SK-N-SH treated with all-trans-retinoic acid at 6 μM for 48 hours (cell line): ENCODE results near the gene CYP39A1.

Source experiments
- ATAC-seq: fragments of 200-7000 bp; cut with Tn5 transposase; 3 replicates; pipeline ENCODE4 v1.9.1; 2020; ENCODE audit warnings: mild to moderate bottlenecking, moderate library complexity
- BACH2 ChIP-seq: fragments of 250-450 bp; sonication (Bioruptor Pico); IDR thresholded peaks from 2 replicates; pipeline ENCODE4 v1.9.0; 2021; ENCODE audit warnings: mild to moderate bottlenecking, borderline replicate concordance
- CSDC2 ChIP-seq: fragments of 250-450 bp; sonication (Bioruptor Pico); IDR thresholded peaks from 2 replicates; pipeline ENCODE4 v1.5.0; 2020; ENCODE audit warnings: mild to moderate bottlenecking, moderate library complexity
- CSRNP3 ChIP-seq: fragments of 250-450 bp; sonication (Bioruptor Pico); IDR thresholded peaks from 2 replicates; pipeline ENCODE4 v1.5.1; 2021; ENCODE audit warnings: mild to moderate bottlenecking, moderate library complexity
- ESRRG ChIP-seq: fragments of 250-450 bp; sonication (Bioruptor Pico); IDR thresholded peaks from 2 replicates; pipeline ENCODE4 v1.6.1; 2021; ENCODE audit warnings: mild to moderate bottlenecking
- GLIS3 ChIP-seq: fragments of 250-450 bp; sonication (Bioruptor Pico); IDR thresholded peaks from 2 replicates; pipeline ENCODE4 v1.5.0; 2020; ENCODE audit warnings: mild to moderate bottlenecking, moderate library complexity
- ISL1 ChIP-seq: fragments of 250-450 bp; sonication (Bioruptor Pico); IDR thresholded peaks from 2 replicates; pipeline ENCODE4 v2.1.2; 2022; ENCODE audit warnings: mild to moderate bottlenecking, moderate library complexity
- OSR1 ChIP-seq: fragments of 250-450 bp; sonication (Bioruptor Pico); IDR thresholded peaks from 2 replicates; pipeline ENCODE4 v1.8.0; 2022; ENCODE audit warnings: moderate library complexity, mild to moderate bottlenecking, inconsistent platforms
- PATZ1 ChIP-seq: fragments of 250-450 bp; sonication (Bioruptor Pico); IDR thresholded peaks from 2 replicates; pipeline ENCODE4 v1.8.0; 2020; ENCODE audit warnings: mild to moderate bottlenecking, moderate library complexity, borderline replicate concordance
- POU6F1 ChIP-seq: fragments of 250-450 bp; sonication (Bioruptor Pico); IDR thresholded peaks from 2 replicates; pipeline ENCODE4 v1.8.0; 2021; ENCODE audit warnings: low read depth, mild to moderate bottlenecking, moderate library complexity, borderline replicate concordance
- PPARA ChIP-seq: fragments of 250-450 bp; sonication (Bioruptor Pico); IDR thresholded peaks from 2 replicates; pipeline ENCODE4 v1.5.0; 2020; ENCODE audit warnings: mild to moderate bottlenecking, borderline replicate concordance
- RARB ChIP-seq: fragments of 250-450 bp; sonication (Bioruptor Pico); IDR thresholded peaks from 2 replicates; pipeline ENCODE4 v1.8.0; 2021; ENCODE audit warnings: mild to moderate bottlenecking, moderate library complexity
- SNAI2 ChIP-seq: fragments of 250-450 bp; sonication (Bioruptor Pico); IDR thresholded peaks from 2 replicates; pipeline ENCODE4 v1.5.0; 2020; ENCODE audit warnings: mild to moderate bottlenecking, moderate library complexity
- TCF4 ChIP-seq: fragments of 250-450 bp; sonication (Bioruptor Pico); IDR thresholded peaks from 2 replicates; pipeline ENCODE4 v1.8.0; 2021; ENCODE audit warnings: mild to moderate bottlenecking, moderate library complexity, borderline replicate concordance
- TOX ChIP-seq: fragments of 250-450 bp; sonication (Bioruptor Pico); IDR thresholded peaks from 2 replicates; pipeline ENCODE4 v1.8.0; 2021; ENCODE audit warnings: mild to moderate bottlenecking, moderate library complexity, borderline replicate concordance
- ZC3H10 ChIP-seq: fragments of 250-450 bp; sonication (Bioruptor Pico); IDR thresholded peaks from 2 replicates; pipeline ENCODE4 v1.5.1; 2021; ENCODE audit warnings: mild to moderate bottlenecking, moderate library complexity
- ZFP3 ChIP-seq: fragments of 250-450 bp; sonication (Bioruptor Pico); IDR thresholded peaks from 2 replicates; pipeline ENCODE4 v1.5.0; 2020; ENCODE audit warnings: mild to moderate bottlenecking, moderate library complexity
- ZFP30 ChIP-seq: fragments of 450-650 bp; formaldehyde crosslinking; IDR thresholded peaks from 2 replicates; pipeline ENCODE4 v1.5.0; 2022; ENCODE audit warnings: mild to moderate bottlenecking, moderate library complexity
- ZNF565 ChIP-seq: fragments of 450-650 bp; formaldehyde crosslinking; conservative IDR thresholded peaks from 2 replicates; pipeline ENCODE4 v1.5.0; 2020; ENCODE audit warnings: low read depth, mild to moderate bottlenecking, moderate library complexity
- ZNF70 ChIP-seq: fragments of 450-650 bp; formaldehyde crosslinking; IDR thresholded peaks from 2 replicates; pipeline ENCODE4 v1.5.0; 2020; ENCODE audit warnings: mild to moderate bottlenecking, moderate library complexity
- ZNF8 ChIP-seq: fragments of 450-650 bp; formaldehyde crosslinking; IDR thresholded peaks from 2 replicates; pipeline ENCODE4 v1.5.0; 2020; ENCODE audit warnings: mild to moderate bottlenecking, moderate library complexity
- TF ChIP-seq, protein P1 (sequence below): fragments of 250-450 bp; sonication (Bioruptor Pico); IDR thresholded peaks from 2 replicates; pipeline ENCODE4 v1.5.1; 2020; ENCODE audit warnings: low read depth, mild to moderate bottlenecking, moderate library complexity
- TF ChIP-seq, protein P2 (sequence below): fragments of 250-450 bp; sonication (Bioruptor Pico); IDR thresholded peaks from 2 replicates; pipeline ENCODE4 v1.5.0; 2020; ENCODE audit warnings: mild to moderate bottlenecking, moderate library complexity

CYP39A1 gene

GRCh38 chr6:46676604-46677313, 24.1 kb upstream of the CYP39A1 start (continued):
- TF ChIP-seq, protein P1, sequence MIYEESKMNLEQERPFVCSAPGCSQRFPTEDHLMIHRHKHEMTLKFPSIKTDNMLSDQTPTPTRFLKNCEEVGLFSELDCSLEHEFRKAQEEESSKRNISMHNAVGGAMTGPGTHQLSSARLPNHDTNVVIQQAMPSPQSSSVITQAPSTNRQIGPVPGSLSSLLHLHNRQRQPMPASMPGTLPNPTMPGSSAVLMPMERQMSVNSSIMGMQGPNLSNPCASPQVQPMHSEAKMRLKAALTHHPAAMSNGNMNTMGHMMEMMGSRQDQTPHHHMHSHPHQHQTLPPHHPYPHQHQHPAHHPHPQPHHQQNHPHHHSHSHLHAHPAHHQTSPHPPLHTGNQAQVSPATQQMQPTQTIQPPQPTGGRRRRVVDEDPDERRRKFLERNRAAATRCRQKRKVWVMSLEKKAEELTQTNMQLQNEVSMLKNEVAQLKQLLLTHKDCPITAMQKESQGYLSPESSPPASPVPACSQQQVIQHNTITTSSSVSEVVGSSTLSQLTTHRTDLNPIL, result no peak
- TF ChIP-seq ZNF8 (CRISPR knock-in tag) (no peak), ZFP30 (CRISPR knock-in tag) (no peak), ESRRG (no peak), PPARA (CRISPR knock-in tag) (no peak), OSR1 (CRISPR knock-in tag) (no peak), RARB (CRISPR knock-in tag) (no peak), GLIS3 (CRISPR knock-in tag) (no peak), SNAI2 (CRISPR knock-in tag) (no peak), ZNF565 (no peak), POU6F1 (no peak), TOX (CRISPR knock-in tag) (no peak)

GRCh38 chr6:46674410-46674809, 21.8 kb upstream of the CYP39A1 start:
- TF ChIP-seq ESRRG (no peak), POU6F1 (no peak), ISL1 (CRISPR knock-in tag) (no peak), OSR1 (CRISPR knock-in tag) (no peak), ZFP30 (CRISPR knock-in tag) (no peak), PPARA (CRISPR knock-in tag) (no peak), RARB (CRISPR knock-in tag) (no peak), ZNF70 (CRISPR knock-in tag) (no peak)
- no peak for ATAC-seq

DNA sequence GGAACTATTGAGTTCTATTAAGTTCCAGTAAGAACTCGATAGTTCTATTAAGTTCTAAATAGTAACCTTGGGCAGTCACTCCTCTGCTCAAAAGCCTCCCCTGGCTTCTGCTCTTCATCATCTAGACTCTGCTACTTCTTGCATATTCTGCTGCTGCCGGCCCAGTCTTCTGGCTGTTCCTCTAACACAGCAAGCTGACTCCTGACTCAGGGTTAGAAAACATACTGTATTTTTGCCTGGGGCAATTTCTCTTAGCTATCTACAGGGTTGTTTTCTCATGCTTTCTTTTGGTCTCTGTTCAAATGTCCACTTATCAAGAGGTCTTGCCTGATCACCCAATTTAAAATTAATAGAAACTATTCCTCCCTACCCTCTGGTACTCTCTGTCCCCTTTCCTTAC, 14.8 kb upstream of the CYP39A1 start:
- TF ChIP-seq ESRRG (no peak), CSDC2 (no peak), TOX (CRISPR knock-in tag) (no peak), OSR1 (CRISPR knock-in tag) (no peak), ZFP3 (CRISPR knock-in tag) (no peak), PPARA (CRISPR knock-in tag) (no peak)

GRCh38 chr6:46661483-46661882, 8.9 kb upstream of the CYP39A1 start:
- no peak for TF ChIP-seq ISL1 (CRISPR knock-in tag)
- TF ChIP-seq RARB (CRISPR knock-in tag), result no peak
- no peak for TF ChIP-seq ZC3H10
- TF ChIP-seq, protein P2, sequence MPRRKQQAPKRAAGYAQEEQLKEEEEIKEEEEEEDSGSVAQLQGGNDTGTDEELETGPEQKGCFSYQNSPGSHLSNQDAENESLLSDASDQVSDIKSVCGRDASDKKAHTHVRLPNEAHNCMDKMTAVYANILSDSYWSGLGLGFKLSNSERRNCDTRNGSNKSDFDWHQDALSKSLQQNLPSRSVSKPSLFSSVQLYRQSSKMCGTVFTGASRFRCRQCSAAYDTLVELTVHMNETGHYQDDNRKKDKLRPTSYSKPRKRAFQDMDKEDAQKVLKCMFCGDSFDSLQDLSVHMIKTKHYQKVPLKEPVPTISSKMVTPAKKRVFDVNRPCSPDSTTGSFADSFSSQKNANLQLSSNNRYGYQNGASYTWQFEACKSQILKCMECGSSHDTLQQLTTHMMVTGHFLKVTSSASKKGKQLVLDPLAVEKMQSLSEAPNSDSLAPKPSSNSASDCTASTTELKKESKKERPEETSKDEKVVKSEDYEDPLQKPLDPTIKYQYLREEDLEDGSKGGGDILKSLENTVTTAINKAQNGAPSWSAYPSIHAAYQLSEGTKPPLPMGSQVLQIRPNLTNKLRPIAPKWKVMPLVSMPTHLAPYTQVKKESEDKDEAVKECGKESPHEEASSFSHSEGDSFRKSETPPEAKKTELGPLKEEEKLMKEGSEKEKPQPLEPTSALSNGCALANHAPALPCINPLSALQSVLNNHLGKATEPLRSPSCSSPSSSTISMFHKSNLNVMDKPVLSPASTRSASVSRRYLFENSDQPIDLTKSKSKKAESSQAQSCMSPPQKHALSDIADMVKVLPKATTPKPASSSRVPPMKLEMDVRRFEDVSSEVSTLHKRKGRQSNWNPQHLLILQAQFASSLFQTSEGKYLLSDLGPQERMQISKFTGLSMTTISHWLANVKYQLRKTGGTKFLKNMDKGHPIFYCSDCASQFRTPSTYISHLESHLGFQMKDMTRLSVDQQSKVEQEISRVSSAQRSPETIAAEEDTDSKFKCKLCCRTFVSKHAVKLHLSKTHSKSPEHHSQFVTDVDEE (CRISPR knock-in tag), result no peak
- ATAC-seq, result no peak

More for the DNA sequence above, 14.8 kb upstream of the CYP39A1 start:
- no peak for ATAC-seq

- TF ChIP-seq RARB (CRISPR knock-in tag) (no peak), PATZ1 (CRISPR knock-in tag) (no peak), GLIS3 (CRISPR knock-in tag) (no peak), TCF4 (CRISPR knock-in tag) (no peak), CSRNP3 (CRISPR knock-in tag) (no peak), ZNF8 (CRISPR knock-in tag) (no peak), SNAI2 (CRISPR knock-in tag) (no peak), TOX (CRISPR knock-in tag) (no peak), BACH2 (CRISPR knock-in tag) (no peak), ZNF70 (CRISPR knock-in tag) (no peak), PPARA (CRISPR knock-in tag) (no peak), ZFP3 (CRISPR knock-in tag) (no peak)
- ATAC-seq, result no peak
Observed at GRCh38 chr6:46657642-46658041, 5.0 kb upstream of the CYP39A1 start.
